Type B pancreatic cell (in vitro differentiated cells): ENCODE results near the gene ARID3B. TPM values are rescaled to one million over a fixed set of nuclear protein-coding genes. Genes with fewer than 3 reads are reported as not detected.
"Not testable (repeated sequence)": the region's sequence is repeated elsewhere in the genome, so short reads cannot be mapped to it uniquely, and the experiment has no call there.

Source experiments
- DNase-seq: peaks from one replicate; pipeline ENCODE4 v3.0.0; 2021; ENCODE audit warnings: mixed read lengths; ENCODE audit not compliant: unreplicated experiment; ENCODE audit errors: extremely low spot score
- H3K27ac Mint-ChIP-seq: 2 replicates; pipeline ENCODE4 v1.8.0; 2021; ENCODE audit warnings: mild to moderate bottlenecking, mixed read lengths
- H3K27me3 Mint-ChIP-seq: 2 replicates; pipeline ENCODE4 v1.8.0; 2021; ENCODE audit warnings: mixed read lengths
- H3K36me3 Mint-ChIP-seq: 2 replicates; pipeline ENCODE4 v1.8.0; 2021; ENCODE audit warnings: mixed read lengths
- H3K4me1 Mint-ChIP-seq: one replicate; pipeline ENCODE4 v1.8.0; 2021; ENCODE audit warnings: mixed read lengths; ENCODE audit not compliant: unreplicated experiment
- H3K4me3 Mint-ChIP-seq: 2 replicates; pipeline ENCODE4 v1.8.0; 2021; ENCODE audit warnings: mild to moderate bottlenecking, mixed read lengths
- H3K9me3 Mint-ChIP-seq: 2 replicates; pipeline ENCODE4 v1.8.0; 2021; ENCODE audit warnings: mixed read lengths
- CTCF ChIP-seq: fragments of 200-600 bp; sonication (generic); conservative IDR thresholded peaks from 2 replicates; pipeline ENCODE4 v1.5.0; 2021; ENCODE audit warnings: antibody characterized with exemption, mild to moderate bottlenecking
- total RNA-seq: library from RNA; stranded (reverse); gene quantifications from 2 replicates; pipeline ENCODE4 v1.2.1, GENCODE V29; 2021; ENCODE audit warnings: low replicate concordance

Gene ARID3B
- total RNA-seq, 1 donor from 2014 or later = 25.8 TPM

DNA sequence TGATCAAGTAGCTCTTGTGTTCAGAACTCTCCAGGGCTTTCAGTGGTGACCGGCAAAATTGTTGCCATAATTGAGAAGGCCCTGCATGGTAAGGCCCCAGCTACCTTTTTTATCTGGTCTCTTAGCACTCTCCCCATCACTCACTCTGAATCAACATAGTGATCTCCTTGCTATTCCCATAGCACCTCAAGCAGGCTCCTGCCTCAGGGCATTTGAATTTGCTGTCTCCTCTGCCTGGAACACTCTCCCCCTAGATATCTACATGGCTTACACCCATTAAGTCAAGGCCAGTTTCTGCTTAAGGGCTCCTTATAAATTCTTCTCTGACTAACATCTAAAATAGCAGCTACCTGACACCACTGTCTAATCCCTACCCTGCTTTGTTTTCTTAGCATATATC, 3.3 kb upstream of the ARID3B start:
- Mint-ChIP-seq H3K36me3 (no peaks in the 10 kb centered on the region), H3K9me3 (no peaks in the 10 kb centered on the region), H3K4me3 (no peak overlapping the region), H3K27me3 (peaks cover 3% of the 10 kb centered on the region), H3K27ac (no peak overlapping the region), H3K4me1 (peaks cover 20% of the 10 kb centered on the region)
- no peak for DNase-seq
- no peak for TF ChIP-seq CTCF

DNA sequence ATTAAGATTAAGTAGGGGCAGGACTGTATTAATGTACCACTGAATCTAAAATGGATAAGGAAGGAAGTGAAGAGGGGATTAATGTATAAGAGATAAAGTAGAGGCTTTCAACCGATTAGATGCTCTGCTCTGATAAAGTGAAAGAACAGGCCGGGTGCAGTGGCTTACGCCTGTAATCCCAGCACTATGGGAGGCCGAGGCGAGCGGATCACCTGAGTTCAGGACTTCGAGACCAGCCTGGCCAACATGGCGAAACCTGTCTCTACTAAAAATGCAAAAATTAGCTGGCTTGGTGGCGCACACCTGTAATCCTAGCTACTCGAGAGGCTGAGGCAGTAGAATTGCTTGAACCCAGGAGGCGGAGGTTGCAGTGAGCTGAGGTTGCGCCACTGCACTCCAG, 1.5 kb upstream of the ARID3B start:
- not testable (repeated sequence) for H3K27me3 Mint-ChIP-seq, H3K9me3 Mint-ChIP-seq, H3K36me3 Mint-ChIP-seq, DNase-seq
- peaks cover 31% of the 10 kb centered on the region for H3K4me1 Mint-ChIP-seq
- H3K4me3 Mint-ChIP-seq = peak overlapping the region; percentile 84
- H3K27ac Mint-ChIP-seq = peak overlapping the region; percentile 21

DNA sequence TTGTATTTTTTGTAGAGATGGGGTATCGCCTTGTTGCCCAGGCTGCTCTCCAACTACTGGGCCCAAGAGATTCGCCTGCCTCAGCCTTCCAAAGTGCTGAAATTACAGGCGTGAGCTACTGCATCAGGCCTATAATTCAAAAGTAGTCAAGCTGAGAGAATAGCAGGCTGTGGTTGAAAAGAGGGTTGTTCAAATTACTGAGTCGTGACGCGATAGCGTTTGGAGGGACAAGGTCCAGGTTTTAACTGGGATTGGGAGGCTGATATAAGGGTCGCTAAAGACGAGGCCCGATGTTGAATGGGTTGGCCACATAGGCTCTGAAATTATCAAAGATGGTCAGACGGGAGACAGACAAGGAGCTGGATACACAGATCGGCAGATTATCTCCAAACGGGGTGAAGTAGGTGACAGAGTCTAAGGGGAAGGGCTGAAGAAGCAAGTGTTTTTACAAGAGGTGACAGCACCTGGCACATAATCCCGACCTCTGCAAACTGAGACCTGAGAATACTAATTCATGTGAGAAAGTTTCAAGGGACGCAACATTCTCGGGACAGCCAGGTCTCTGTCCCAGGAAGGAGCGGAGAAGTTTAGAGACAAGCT, 759 bp upstream of the ARID3B start:
- peak overlapping the region; percentile 96 for H3K4me3 Mint-ChIP-seq
- H3K36me3 Mint-ChIP-seq = peaks cover 5% of the 10 kb centered on the region
- no peaks in the 10 kb centered on the region for H3K9me3 Mint-ChIP-seq
- no peak for TF ChIP-seq CTCF
- H3K4me1 Mint-ChIP-seq = peaks cover 31% of the 10 kb centered on the region
- peak overlapping the region; percentile 90 for H3K27ac Mint-ChIP-seq
- peaks cover 8% of the 10 kb centered on the region for H3K27me3 Mint-ChIP-seq
- no peak for DNase-seq

- H3K27me3 Mint-ChIP-seq = peaks cover 8% of the 10 kb centered on the region
- H3K4me3 Mint-ChIP-seq = peak overlapping the region; percentile 95
- peaks cover 5% of the 10 kb centered on the region for H3K36me3 Mint-ChIP-seq
- peaks cover 45% of the 10 kb centered on the region for H3K4me1 Mint-ChIP-seq
- TF ChIP-seq CTCF = no peak
- peak overlapping the region; percentile 96 for H3K27ac Mint-ChIP-seq
- H3K9me3 Mint-ChIP-seq = no peaks in the 10 kb centered on the region
- DNase-seq = no peak
Measured at GRCh38 chr15:74541494-74542165, 610 bp downstream of the ARID3B start.

DNA sequence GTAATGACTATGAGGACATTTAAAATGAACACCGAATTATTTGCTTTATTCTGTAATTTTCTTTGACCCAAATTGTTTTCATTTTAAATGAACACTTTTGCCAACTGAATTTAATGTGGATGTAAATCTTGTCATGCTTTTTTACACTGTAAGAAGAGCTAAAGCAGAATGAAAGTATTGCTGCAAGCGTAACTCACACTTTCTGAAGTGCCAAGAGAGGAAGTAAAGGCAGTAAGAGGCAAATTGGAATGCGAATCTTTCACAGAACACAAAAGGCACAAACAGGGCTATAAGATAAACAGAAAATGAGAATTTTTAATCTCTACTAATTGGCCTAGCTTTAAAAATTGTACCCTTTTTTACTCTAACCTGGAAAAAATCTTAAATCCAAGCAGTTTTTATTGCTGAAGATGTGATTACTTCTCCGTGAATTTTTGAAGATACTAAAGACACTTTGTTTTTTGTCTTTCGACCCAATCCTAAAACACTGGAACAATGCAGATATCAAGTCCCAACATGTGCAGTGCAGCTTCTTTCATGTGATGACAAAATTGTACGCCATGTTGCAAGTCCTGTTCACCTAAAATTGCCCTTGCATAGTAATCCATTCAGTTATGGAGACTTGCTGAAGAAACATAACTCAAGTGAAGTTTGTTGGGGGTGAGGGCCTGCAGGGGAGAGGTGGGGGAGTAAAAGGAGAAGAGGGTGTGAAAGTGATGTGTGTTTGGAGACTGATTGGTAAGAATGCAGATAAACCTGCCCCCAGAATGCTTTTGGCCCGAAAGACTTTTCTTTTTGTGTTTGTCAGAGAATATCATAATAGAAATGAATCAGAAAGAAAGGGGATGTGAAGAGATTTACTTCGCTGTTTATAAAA, 1.4 kb downstream of the ARID3B start:
- peaks cover 5% of the 10 kb centered on the region for H3K36me3 Mint-ChIP-seq
- peaks cover 8% of the 10 kb centered on the region for H3K27me3 Mint-ChIP-seq
- H3K9me3 Mint-ChIP-seq = no peaks in the 10 kb centered on the region
- peaks cover 46% of the 10 kb centered on the region for H3K4me1 Mint-ChIP-seq
- TF ChIP-seq CTCF = no peak
- no peak for DNase-seq
- peak overlapping the region; percentile 95 for H3K4me3 Mint-ChIP-seq
- H3K27ac Mint-ChIP-seq = peak overlapping the region; percentile 96

GRCh38 chr15:74543043-74543422, 2.0 kb downstream of the ARID3B start:
- peaks cover 9% of the 10 kb centered on the region for H3K27me3 Mint-ChIP-seq
- peaks cover 7% of the 10 kb centered on the region for H3K36me3 Mint-ChIP-seq
- H3K27ac Mint-ChIP-seq = peak overlapping the region; percentile 96
- H3K4me3 Mint-ChIP-seq = peak overlapping the region; percentile 95
- H3K9me3 Mint-ChIP-seq = no peaks in the 10 kb centered on the region
- DNase-seq = no peak
- no peak for TF ChIP-seq CTCF
- H3K4me1 Mint-ChIP-seq = peaks cover 50% of the 10 kb centered on the region
